ENCODE results near the gene STX3. TPM values are rescaled to one million over a fixed set of nuclear protein-coding genes. Genes with fewer than 3 reads are reported as not detected.

Gene STX3
- total and polyA plus RNA-seq, 2 of the 13 experiments (the other 11 are each of a cell fraction or from before 2014, with no cell fraction given) = 16.5 to 24.0 TPM

GRCh38 chr11:59854871-59855270 lies 99.7 kb downstream of the STX3 start (continued):
- TF ChIP-seq ZNF432 (CRISPR knock-in tag; IDR thresholded peaks at IDR 0.05; ENCODE audit: borderline replicate concordance) = no peak
- TF ChIP-seq ZNF737 (CRISPR knock-in tag; IDR thresholded peaks at IDR 0.05; ENCODE audit: borderline replicate concordance) = no peak
- no peak for TF ChIP-seq JUND (CRISPR knock-in tag; IDR thresholded peaks at IDR 0.05)
- TF ChIP-seq ZNF230 (CRISPR knock-in tag; IDR thresholded peaks at IDR 0.05) = no peak
- TF ChIP-seq ZNF687 (CRISPR knock-in tag; IDR thresholded peaks at IDR 0.05) = no peak
- no peak for TF ChIP-seq SSRP1 (CRISPR knock-in tag; IDR thresholded peaks at IDR 0.05)

Other genes with a start within 250 kb of the STX3 start
- not detected in 2 replicates for gene OR4D9, start 243.8 kb upstream of the STX3 start, total RNA-seq (2016; rRNA removed; fragmentation: Illumina TruSeq; extraction: Trizol)
- gene OR4D9, start 243.8 kb upstream of the STX3 start, polyA plus RNA-seq (2011; rRNA removed) = not detected in 2 replicates
- 13.5 and 23.0 TPM in 2 replicates for gene OSBP, start 139.6 kb upstream of the STX3 start, total RNA-seq (2016; rRNA removed; fragmentation: Illumina TruSeq; extraction: Trizol)
- 12.1 and 12.5 TPM in 2 replicates for gene OSBP, start 139.6 kb upstream of the STX3 start, polyA plus RNA-seq (2011; rRNA removed)
- gene PATL1, start 86.3 kb upstream of the STX3 start, total RNA-seq (2016; rRNA removed; fragmentation: Illumina TruSeq; extraction: Trizol) = 12.9 and 16.6 TPM in 2 replicates
- gene PATL1, start 86.3 kb upstream of the STX3 start, polyA plus RNA-seq (2011; rRNA removed) = 24.0 and 26.8 TPM in 2 replicates
- not detected in 2 replicates for gene OR10V1, start 41.5 kb upstream of the STX3 start, total RNA-seq (2016; rRNA removed; fragmentation: Illumina TruSeq; extraction: Trizol)
- gene OR10V1, start 41.5 kb upstream of the STX3 start, polyA plus RNA-seq (2011; rRNA removed) = not detected in 2 replicates
- gene MRPL16, start 55.4 kb downstream of the STX3 start, total RNA-seq (2016; rRNA removed; fragmentation: Illumina TruSeq; extraction: Trizol) = 62.6 and 77.8 TPM in 2 replicates
- gene MRPL16, start 55.4 kb downstream of the STX3 start, polyA plus RNA-seq (2011; rRNA removed) = 40.3 and 45.3 TPM in 2 replicates
- gene CBLIF, start 90.1 kb downstream of the STX3 start, total RNA-seq (2016; rRNA removed; fragmentation: Illumina TruSeq; extraction: Trizol) = not detected in 2 replicates
- not detected in 2 replicates for gene CBLIF, start 90.1 kb downstream of the STX3 start, polyA plus RNA-seq (2011; rRNA removed)
- not detected in 2 replicates for gene TCN1, start 111.1 kb downstream of the STX3 start, total RNA-seq (2016; rRNA removed; fragmentation: Illumina TruSeq; extraction: Trizol)
- 0.05 TPM in 1 of 2 replicates, not detected in the other for gene TCN1, start 111.1 kb downstream of the STX3 start, polyA plus RNA-seq (2011; rRNA removed)
- gene OOSP3, start 123.4 kb downstream of the STX3 start, total RNA-seq (2016; rRNA removed; fragmentation: Illumina TruSeq; extraction: Trizol) = not detected in 2 replicates
- gene OOSP3, start 123.4 kb downstream of the STX3 start, polyA plus RNA-seq (2011; rRNA removed) = not detected in 2 replicates
- gene OOSP1, start 183.1 kb downstream of the STX3 start, total RNA-seq (2016; rRNA removed; fragmentation: Illumina TruSeq; extraction: Trizol) = not detected in 2 replicates
- not detected in 2 replicates for gene OOSP1, start 183.1 kb downstream of the STX3 start, polyA plus RNA-seq (2011; rRNA removed)
- not detected in 2 replicates for gene OOSP4A, start 208.7 kb downstream of the STX3 start, total RNA-seq (2016; rRNA removed; fragmentation: Illumina TruSeq; extraction: Trizol)
- gene OOSP4A, start 208.7 kb downstream of the STX3 start, polyA plus RNA-seq (2011; rRNA removed) = not detected in 2 replicates